Measurements from ENCODE around the gene ZNF76.

The ZNF76 gene

GRCh38 chr6:35259194-35259947 lies at the start of gene ZNF76:
Gene ZNF76 (plus strand): TSS chr6:35259735. CDS start chr6:35281152, 21,417 bp downstream.
- in situ Hi-C loops (cut with MboI; ENCODE audit: low sequenced_read_pairs), result no loop called here

GRCh38 chr6:35213298-35213791 lies 46.2 kb upstream of the ZNF76 start:
- in situ Hi-C loops (cut with MboI; ENCODE audit: low sequenced_read_pairs), result no loop called here

- in situ Hi-C loops (cut with MboI; ENCODE audit: low sequenced_read_pairs), result no loop called here
These were observed 45.4 kb upstream of the ZNF76 start, which contains the start of gene SCUBE3 for GRCh38 chr6:35213824-35214756. Gene SCUBE3 (plus strand): TSS chr6:35213956. CDS start chr6:35214419, 463 bp downstream.

DNA sequence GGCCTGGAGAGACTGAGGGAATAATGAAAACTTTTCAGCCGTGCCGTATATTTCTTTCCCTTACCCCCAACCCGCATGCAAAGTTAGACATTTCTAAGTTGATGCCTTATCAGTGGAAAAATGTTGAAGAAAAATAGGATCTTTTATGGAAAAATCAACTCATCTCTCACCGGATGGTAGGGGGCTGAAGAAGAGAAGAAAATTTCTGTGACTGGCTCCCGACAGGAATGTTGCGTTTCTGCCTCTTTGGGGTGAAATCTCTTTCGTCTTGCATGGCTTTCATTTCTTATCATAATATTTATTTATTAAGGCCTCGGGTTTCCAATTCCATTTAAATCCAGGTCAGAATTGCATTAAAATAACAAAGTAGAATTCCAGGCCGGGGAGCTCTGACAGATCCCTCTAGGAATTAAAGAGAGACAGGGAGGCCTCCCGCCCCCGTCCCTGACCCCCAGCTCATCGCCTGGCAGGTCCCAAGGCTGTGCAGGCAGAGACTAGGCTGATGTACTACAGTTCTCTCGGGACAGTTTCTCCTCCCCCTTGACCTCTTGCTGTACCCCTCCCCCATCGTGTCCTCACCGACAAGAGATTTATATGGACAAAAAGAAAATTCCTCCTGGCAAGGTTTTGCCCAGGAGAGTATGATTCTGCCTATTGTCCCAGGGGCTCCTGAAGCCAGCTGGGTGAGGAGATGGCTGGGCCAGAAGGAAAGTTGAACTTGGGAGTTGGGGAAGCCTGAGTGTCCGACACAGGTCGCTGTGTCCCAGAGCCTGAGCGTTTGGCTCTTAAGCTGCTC lies 44.5 kb upstream of the ZNF76 start:
- in situ Hi-C loops (cut with MboI; ENCODE audit: low sequenced_read_pairs), result no loop called here

- in situ Hi-C loops (cut with MboI; ENCODE audit: low sequenced_read_pairs), result no loop called here
These were observed 43.7 kb upstream of the ZNF76 start for GRCh38 chr6:35215665-35216411.

DNA sequence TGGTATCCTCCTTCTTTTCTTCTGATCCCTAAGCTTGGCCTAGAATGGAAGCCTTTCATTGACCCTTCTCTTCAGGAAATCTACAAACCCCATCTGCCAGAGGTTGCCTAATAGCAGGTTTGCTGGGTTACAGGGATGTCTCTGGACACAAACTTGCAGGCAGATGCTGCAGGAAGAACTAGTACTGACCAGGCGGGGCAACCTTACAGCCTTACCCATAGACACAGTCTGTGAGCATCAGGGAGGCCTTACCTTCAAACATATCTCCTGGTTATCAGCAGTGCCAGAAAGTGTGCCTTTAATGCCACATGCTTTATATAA lies 43.2 kb upstream of the ZNF76 start:
- in situ Hi-C loops (cut with MboI; ENCODE audit: low sequenced_read_pairs), result no loop called here

DNA sequence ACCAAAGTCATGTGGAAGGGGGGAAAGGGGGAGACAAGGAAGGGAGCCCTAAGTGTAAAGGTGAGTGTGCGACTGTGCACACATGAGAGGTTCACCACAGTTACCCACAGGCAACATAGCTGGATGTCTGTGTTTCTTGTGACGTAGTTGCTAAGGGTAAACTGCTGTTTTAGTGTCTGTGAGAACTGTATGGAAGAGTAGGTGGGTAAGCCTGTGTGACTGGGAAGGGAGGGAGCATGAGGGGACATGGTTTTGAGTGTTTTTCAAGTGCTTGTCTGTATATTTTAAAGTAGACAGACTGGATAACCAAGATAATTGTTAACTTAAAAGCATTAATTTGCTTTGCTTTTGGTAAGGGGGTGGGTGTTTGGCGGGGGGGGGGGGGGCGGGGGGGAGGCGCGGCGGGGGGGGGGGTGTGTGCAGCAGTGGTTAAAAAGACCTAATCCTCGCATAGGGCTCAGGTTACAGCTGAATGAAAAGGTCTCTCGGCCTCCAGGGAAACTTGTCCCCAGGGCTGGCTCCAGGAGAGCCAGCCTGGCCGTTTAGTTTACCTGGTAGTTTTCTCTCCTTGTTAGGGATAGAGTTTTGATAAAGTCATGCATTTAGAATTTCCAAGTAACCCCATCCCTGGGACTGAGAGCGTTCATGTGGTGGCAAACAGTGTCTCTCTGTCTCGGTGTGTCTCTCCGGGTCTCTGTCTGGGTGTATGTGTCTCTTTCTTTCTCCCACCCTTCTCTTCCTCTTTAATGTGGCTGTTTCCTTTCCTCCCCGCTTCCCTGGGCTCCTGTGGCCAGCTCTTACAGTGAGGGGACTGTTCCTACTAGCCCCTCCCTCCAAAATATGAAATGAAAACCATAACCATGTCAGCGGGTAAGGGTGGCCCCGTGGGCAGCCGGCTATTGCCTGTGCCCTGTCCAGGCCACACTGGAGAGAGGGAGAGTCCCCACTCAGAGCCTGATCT lies 42.4 kb upstream of the ZNF76 start:
- in situ Hi-C loops (cut with MboI; ENCODE audit: low sequenced_read_pairs), result no loop called here

DNA sequence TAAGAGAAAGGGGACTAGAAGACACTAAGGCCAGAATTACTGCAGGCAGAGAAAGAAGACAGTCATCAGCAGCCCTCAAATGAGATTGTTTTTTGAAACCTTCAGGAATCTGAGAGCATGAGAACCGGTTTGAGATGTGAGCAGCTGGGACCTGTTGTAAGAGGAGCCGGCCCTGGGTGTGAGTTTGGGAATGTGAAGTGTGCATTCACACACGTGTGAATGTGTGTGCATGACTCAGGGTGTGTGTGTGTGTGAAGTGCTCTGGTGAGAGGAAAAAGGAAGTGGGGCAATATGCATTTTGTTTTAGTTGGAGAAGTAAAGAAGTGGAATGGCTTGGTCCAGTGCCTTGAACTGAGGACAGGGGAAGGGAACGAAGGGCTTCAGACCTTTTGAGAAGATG lies 41.5 kb upstream of the ZNF76 start:
- in situ Hi-C loops (cut with MboI; ENCODE audit: low sequenced_read_pairs), result no loop called here

DNA sequence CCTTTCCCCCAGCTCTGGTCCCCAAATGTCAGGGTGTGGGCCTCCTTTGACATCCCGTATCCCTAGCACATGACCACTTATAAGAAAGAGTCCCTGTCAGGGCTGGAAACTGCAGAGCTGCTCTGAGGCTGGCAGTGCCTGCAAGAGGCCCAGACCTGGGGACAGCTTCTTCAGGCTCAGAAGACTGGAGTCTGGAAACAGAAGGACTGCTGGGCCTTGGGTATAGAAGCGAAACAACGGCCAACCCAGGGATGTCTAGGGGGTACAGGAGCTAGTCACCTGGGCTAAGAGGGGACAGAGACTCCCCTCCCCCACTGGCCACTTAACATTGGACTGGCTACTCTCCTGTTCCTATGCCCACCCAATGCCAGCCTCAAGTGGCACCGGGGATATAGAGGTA lies 41.1 kb upstream of the ZNF76 start:
- in situ Hi-C loops (cut with MboI; ENCODE audit: low sequenced_read_pairs), result no loop called here

GRCh38 chr6:35219683-35220326 lies 39.7 kb upstream of the ZNF76 start:
- in situ Hi-C loops (cut with MboI; ENCODE audit: low sequenced_read_pairs), result no loop called here

DNA sequence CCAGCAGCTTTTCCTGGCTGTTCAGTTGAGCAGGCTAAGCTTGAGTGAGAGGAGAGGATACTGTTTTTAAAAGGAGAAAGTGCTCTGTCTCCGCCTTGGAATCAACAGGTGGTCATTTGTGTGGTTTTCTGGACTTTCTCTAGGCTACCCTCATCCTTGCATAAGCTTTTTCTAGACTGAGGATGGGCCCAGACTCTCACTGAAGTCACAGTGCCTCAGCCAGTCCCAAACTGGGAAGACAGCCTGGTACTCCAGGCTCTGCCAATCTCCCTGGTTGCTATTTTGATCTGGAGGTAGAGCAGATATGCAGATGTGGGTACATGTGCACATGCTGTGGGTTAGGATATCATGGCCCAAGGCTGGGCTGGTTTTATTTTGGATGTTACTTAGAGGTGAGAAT lies 38.8 kb upstream of the ZNF76 start:
- in situ Hi-C loops (cut with MboI; ENCODE audit: low sequenced_read_pairs), result no loop called here

DNA sequence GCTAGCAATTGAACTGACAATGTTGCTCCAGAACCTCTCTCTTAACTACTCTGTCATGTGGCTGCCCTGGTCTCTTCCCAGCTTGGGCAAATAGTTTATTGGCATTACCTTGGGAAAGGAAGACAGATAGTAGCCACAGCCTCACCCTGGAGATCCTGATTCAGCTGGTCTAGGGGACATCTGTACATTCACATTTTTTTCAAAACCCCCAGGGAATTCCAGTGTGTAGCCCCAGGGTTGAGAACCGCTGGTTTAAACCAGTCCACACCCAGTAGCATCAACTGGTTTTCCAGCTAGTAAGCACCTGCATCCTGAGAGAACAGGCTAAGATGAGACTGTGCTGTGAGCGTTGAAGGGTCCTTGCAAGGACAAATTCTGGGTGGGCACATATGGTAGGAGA lies 36.1 kb upstream of the ZNF76 start:
- in situ Hi-C loops (cut with MboI; ENCODE audit: low sequenced_read_pairs), result no loop called here

GRCh38 chr6:35224720-35225119 lies 34.8 kb upstream of the ZNF76 start:
- in situ Hi-C loops (cut with MboI; ENCODE audit: low sequenced_read_pairs), result loop anchor here (25.0 kb wide), 1 partner anchor 237 kb away; no protein-coding TSS in a partner anchor

GRCh38 chr6:35228481-35228880 lies 31.1 kb upstream of the ZNF76 start:
- in situ Hi-C loops (cut with MboI; ENCODE audit: low sequenced_read_pairs), result loop anchor here (25.0 kb wide), 1 partner anchor 241 kb away; no protein-coding TSS in a partner anchor

- in situ Hi-C loops (cut with MboI; ENCODE audit: low sequenced_read_pairs), result loop anchor here (25.0 kb wide), 1 partner anchor 242 kb away; no protein-coding TSS in a partner anchor
These were observed 30.2 kb upstream of the ZNF76 start for GRCh38 chr6:35229304-35229703.

GRCh38 chr6:35230498-35230897 lies 29.0 kb upstream of the ZNF76 start:
- in situ Hi-C loops (cut with MboI; ENCODE audit: low sequenced_read_pairs), result loop anchor here (25.0 kb wide), 1 partner anchor 243 kb away; no protein-coding TSS in a partner anchor

- in situ Hi-C loops (cut with MboI; ENCODE audit: low sequenced_read_pairs), result loop anchor here (25.0 kb wide), 1 partner anchor 244 kb away; no protein-coding TSS in a partner anchor
These were observed 28.6 kb upstream of the ZNF76 start for GRCh38 chr6:35230950-35231349.

GRCh38 chr6:35231563-35231962 lies 28.0 kb upstream of the ZNF76 start:
- in situ Hi-C loops (cut with MboI; ENCODE audit: low sequenced_read_pairs), result loop anchor here (25.0 kb wide), 1 partner anchor 244 kb away; no protein-coding TSS in a partner anchor

All from HL-60/S4 treated with phorbol 12-myristate 13-acetate at 8.2 ng/mL for 4 days and 3 days (cell line).